NCI-H2171 treated with DMSO at 0.1 percent for 48 hours (cell line): ENCODE measurements around the gene SPATA31E1.
"Not testable (repeated sequence)": the region's sequence is repeated elsewhere in the genome, so short reads cannot be mapped to it uniquely, and the experiment has no call there.

Experiments
- DNase-seq: peaks from one replicate; lab custom pipeline; 2025; lab: John Stamatoyannopoulos, UW

Gene SPATA31E1

GRCh38 chr9:87886210-87886932 is 3.7 kb downstream of the SPATA31E1 start:
- peak; percentile 76 for DNase-seq

GRCh38 chr9:87886933-87887505 is 4.3 kb downstream of the SPATA31E1 start:
- DNase-seq: no peak

- DNase-seq: no peak
Measured at GRCh38 chr9:87887661-87888480, 5.2 kb downstream of the SPATA31E1 start.

- no peak for DNase-seq
Measured at GRCh38 chr9:87888501-87888900, 5.8 kb downstream of the SPATA31E1 start.

- DNase-seq: no peak
Measured at GRCh38 chr9:87889065-87889881, 6.6 kb downstream of the SPATA31E1 start.

GRCh38 chr9:87889882-87890252 is 7.2 kb downstream of the SPATA31E1 start:
- no peak for DNase-seq

- no peak for DNase-seq
Measured at GRCh38 chr9:87890837-87891236, 8.2 kb downstream of the SPATA31E1 start.

- no peak for DNase-seq
Measured at GRCh38 chr9:87891754-87892153, 9.1 kb downstream of the SPATA31E1 start.

- DNase-seq: no peak
Measured at GRCh38 chr9:87892956-87893355, 10.3 kb downstream of the SPATA31E1 start.

- no peak for DNase-seq
Measured at GRCh38 chr9:87894998-87895625, 12.4 kb downstream of the SPATA31E1 start.

- DNase-seq: no peak
Measured at GRCh38 chr9:87896891-87897290, 14.2 kb downstream of the SPATA31E1 start.

- DNase-seq: no peak
Measured at GRCh38 chr9:87898151-87898550, 15.5 kb downstream of the SPATA31E1 start.

GRCh38 chr9:87902371-87902770 is 19.7 kb downstream of the SPATA31E1 start:
- not testable (repeated sequence) for DNase-seq

GRCh38 chr9:87909310-87910041 is 26.8 kb downstream of the SPATA31E1 start:
- DNase-seq: no peak

- DNase-seq: no peak
Measured at GRCh38 chr9:87910821-87911220, 28.1 kb downstream of the SPATA31E1 start.

GRCh38 chr9:87917662-87918061 is 35.0 kb downstream of the SPATA31E1 start, which contains the start of gene SPATA31C1:
SPATA31C1 (plus strand) TSS chr9:87917962.
- not testable (repeated sequence) for DNase-seq

GRCh38 chr9:87919013-87919412 is 36.3 kb downstream of the SPATA31E1 start:
- DNase-seq: not testable (repeated sequence)

- not testable (repeated sequence) for DNase-seq
Measured at GRCh38 chr9:87921561-87921960, 38.9 kb downstream of the SPATA31E1 start.

GRCh38 chr9:87923012-87923411 is 40.3 kb downstream of the SPATA31E1 start:
- DNase-seq: not testable (repeated sequence)

GRCh38 chr9:87924851-87925250 is 42.2 kb downstream of the SPATA31E1 start:
- DNase-seq: not testable (repeated sequence)

- not testable (repeated sequence) for DNase-seq
Measured at GRCh38 chr9:87929152-87929551, 46.5 kb downstream of the SPATA31E1 start.
